Measurements from ENCODE around the gene TSPAN32. TPM values are rescaled to one million over a fixed set of nuclear protein-coding genes. Genes with fewer than 3 reads are reported as not detected.

The TSPAN32 gene
- total RNA-seq, 1 experiment from 2014 or later = not detected

DNA sequence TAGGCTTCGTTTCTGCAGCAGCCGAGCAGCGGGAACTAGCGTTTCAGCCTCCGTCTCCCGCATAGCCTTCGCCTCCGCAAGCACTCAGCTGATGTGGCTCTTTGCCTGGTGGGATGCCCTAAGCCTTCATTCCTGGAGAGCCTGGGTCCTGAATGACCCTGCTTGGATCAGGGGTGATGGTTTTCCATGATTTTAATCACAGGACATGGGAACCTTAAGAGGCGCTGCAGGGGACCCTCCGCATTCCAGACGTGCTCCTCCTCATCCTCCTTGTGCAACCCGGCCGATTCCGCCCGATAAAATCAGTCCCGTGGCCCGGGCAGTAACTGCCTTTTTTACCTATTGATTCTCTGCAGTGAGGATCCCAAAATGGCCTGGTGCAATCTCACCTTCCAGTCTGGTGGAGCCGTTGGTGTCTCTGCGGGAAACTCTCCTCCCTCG, 8.3 kb upstream of the TSPAN32 start:
- DNase-seq (ENCODE audit: low read depth, low spot score) (no peak), ATAC-seq (no peak)
- ChIA-PET CTCF (no interaction called here), POLR2A (no interaction called here)
- H3K9me3 ChIP-seq (ENCODE audit: control insufficient read depth, insufficient read depth, low read depth, low read length) = no peaks in the 10 kb centered on the region
- peaks cover 6% of the 10 kb centered on the region; the same call in 1 of the 2 replicates for H3K27me3 ChIP-seq (ENCODE audit: control insufficient read depth, insufficient read depth, low read length)
- no peak overlapping the region for H3K27ac ChIP-seq (ENCODE audit: low read length)
- peaks cover 9% of the 10 kb centered on the region for H3K4me1 ChIP-seq (ENCODE audit: control insufficient read depth, insufficient read depth, low read length)
- in situ Hi-C loops (cut with HindIII; ENCODE audit: low pct_unique_long_range_greater_than_20kb, low sequenced_read_pairs) = no loop called here
- BruUV-seq (replicated peaks) = no TSS peak
- no peaks in the 10 kb centered on the region for H3K36me3 ChIP-seq (ENCODE audit: control insufficient read depth, insufficient read depth, low read length)
- intact Hi-C loops (cut with micrococcal nuclease; ENCODE audit: unreplicated experiment) = no loop called here
- H3K4me3 ChIP-seq (ENCODE audit: low read depth in 2 of 2, low read length in 2 of 2) = no peak overlapping the region
- TF ChIP-seq, protein P1, sequence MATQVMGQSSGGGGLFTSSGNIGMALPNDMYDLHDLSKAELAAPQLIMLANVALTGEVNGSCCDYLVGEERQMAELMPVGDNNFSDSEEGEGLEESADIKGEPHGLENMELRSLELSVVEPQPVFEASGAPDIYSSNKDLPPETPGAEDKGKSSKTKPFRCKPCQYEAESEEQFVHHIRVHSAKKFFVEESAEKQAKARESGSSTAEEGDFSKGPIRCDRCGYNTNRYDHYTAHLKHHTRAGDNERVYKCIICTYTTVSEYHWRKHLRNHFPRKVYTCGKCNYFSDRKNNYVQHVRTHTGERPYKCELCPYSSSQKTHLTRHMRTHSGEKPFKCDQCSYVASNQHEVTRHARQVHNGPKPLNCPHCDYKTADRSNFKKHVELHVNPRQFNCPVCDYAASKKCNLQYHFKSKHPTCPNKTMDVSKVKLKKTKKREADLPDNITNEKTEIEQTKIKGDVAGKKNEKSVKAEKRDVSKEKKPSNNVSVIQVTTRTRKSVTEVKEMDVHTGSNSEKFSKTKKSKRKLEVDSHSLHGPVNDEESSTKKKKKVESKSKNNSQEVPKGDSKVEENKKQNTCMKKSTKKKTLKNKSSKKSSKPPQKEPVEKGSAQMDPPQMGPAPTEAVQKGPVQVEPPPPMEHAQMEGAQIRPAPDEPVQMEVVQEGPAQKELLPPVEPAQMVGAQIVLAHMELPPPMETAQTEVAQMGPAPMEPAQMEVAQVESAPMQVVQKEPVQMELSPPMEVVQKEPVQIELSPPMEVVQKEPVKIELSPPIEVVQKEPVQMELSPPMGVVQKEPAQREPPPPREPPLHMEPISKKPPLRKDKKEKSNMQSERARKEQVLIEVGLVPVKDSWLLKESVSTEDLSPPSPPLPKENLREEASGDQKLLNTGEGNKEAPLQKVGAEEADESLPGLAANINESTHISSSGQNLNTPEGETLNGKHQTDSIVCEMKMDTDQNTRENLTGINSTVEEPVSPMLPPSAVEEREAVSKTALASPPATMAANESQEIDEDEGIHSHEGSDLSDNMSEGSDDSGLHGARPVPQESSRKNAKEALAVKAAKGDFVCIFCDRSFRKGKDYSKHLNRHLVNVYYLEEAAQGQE (IDR thresholded peaks at IDR 0.05; ENCODE audit: insufficient read depth in 1 of 2, low read depth in 2 of 2, low read length in 1 of 2) = no peak
- TF ChIP-seq, protein P2, sequence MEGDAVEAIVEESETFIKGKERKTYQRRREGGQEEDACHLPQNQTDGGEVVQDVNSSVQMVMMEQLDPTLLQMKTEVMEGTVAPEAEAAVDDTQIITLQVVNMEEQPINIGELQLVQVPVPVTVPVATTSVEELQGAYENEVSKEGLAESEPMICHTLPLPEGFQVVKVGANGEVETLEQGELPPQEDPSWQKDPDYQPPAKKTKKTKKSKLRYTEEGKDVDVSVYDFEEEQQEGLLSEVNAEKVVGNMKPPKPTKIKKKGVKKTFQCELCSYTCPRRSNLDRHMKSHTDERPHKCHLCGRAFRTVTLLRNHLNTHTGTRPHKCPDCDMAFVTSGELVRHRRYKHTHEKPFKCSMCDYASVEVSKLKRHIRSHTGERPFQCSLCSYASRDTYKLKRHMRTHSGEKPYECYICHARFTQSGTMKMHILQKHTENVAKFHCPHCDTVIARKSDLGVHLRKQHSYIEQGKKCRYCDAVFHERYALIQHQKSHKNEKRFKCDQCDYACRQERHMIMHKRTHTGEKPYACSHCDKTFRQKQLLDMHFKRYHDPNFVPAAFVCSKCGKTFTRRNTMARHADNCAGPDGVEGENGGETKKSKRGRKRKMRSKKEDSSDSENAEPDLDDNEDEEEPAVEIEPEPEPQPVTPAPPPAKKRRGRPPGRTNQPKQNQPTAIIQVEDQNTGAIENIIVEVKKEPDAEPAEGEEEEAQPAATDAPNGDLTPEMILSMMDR (IDR thresholded peaks at IDR 0.05) = no peak
- TF ChIP-seq POLR2AphosphoS5 (IDR thresholded peaks at IDR 0.05; ENCODE audit: low read depth, low read length) = no peak
- TF ChIP-seq SIN3A (IDR thresholded peaks at IDR 0.05; ENCODE audit: borderline replicate concordance, insufficient read depth, low read depth, low read length) = no peak
- no peak for TF ChIP-seq TCF7L2 (IDR thresholded peaks at IDR 0.05; ENCODE audit: low read depth, low read length)

DNA sequence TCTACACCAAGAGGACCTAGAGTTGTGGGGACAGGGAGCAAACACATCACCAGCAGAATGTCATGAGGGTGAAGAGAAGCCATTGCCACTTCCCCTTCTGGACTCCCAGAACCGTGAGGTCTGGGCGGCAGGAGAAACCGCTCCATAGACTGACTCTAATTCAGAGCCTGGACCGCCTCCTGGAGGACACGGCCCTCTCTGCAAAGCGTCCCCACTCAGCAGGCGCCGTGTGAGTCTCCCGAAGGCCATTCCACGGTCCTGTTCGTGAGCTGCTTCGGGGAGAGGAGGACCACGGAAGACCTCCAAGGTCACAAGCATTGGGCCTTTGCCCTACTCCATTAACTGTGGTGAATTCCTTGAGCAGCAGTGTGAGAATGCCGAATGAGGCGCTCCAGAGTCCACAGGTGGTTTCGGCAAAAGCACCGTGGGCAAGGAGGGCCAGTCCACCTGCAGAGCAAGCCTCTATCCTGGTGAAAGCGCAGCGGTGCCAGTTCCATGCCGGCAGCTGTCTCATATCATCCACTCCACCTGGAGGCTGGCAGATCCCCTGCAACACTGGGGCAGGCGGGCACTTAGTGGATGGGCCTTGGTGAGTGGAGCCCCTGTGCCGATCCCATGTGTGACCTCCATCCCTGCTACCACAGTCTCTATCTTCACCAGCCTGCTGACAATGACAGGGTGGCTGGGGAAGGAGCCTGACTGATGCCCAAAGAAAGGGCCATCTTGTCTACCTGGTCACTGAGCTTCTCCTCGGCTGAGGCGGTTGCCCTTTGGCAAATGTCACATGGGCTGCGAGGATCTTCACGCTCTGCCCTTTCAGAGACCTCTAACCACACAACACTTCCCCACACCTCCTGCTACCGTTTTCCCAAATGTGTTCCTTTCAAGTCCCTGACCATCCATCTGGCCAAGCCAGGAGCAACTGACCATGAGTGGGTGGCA, 7.6 kb upstream of the TSPAN32 start:
- TF ChIP-seq SIN3A (IDR thresholded peaks at IDR 0.05; ENCODE audit: borderline replicate concordance, insufficient read depth, low read depth, low read length) = no peak
- H3K4me3 ChIP-seq (ENCODE audit: low read depth in 2 of 2, low read length in 2 of 2) = no peak overlapping the region
- no TSS peak for BruUV-seq (replicated peaks)
- H3K9me3 ChIP-seq (ENCODE audit: control insufficient read depth, insufficient read depth, low read depth, low read length) = no peaks in the 10 kb centered on the region
- POLR2A ChIA-PET = no interaction called here
- CTCF ChIA-PET = no interaction called here
- no peaks in the 10 kb centered on the region for H3K36me3 ChIP-seq (ENCODE audit: control insufficient read depth, insufficient read depth, low read length)
- DNase-seq (ENCODE audit: low read depth, low spot score) (no peak), ATAC-seq (peak; percentile 35; the same call in 1 of the 2 replicates)
- intact Hi-C loops (cut with micrococcal nuclease; ENCODE audit: unreplicated experiment) = no loop called here
- H3K4me1 ChIP-seq (ENCODE audit: control insufficient read depth, insufficient read depth, low read length) = peaks cover 9% of the 10 kb centered on the region
- peaks cover 5% of the 10 kb centered on the region; the same call in 1 of the 2 replicates for H3K27me3 ChIP-seq (ENCODE audit: control insufficient read depth, insufficient read depth, low read length)
- no peak overlapping the region for H3K27ac ChIP-seq (ENCODE audit: low read length)
- in situ Hi-C loops (cut with HindIII; ENCODE audit: low pct_unique_long_range_greater_than_20kb, low sequenced_read_pairs) = no loop called here

DNA sequence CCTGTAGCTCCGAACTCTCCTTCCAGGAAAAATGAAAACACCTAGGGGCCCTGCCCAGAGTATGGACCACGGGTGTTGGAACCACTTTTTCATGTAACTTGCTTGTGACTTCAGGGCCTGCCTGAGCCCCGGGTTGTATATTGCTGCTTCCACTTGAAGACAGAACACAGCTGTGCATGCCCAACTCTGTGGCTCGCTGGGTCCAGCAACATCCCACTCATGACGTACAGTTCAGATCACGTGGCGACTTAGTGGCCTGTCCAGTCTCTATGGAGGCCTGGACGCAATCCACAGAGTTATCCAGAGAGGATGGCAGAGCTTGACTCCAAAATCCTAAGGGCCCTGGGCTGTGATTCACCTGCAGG, 6.9 kb upstream of the TSPAN32 start:
- ATAC-seq = no peak

More for the DNA sequence above, 6.9 kb upstream of the TSPAN32 start:
- BruUV-seq (replicated peaks) = no TSS peak
- intact Hi-C loops (cut with micrococcal nuclease; ENCODE audit: unreplicated experiment) (no loop called here), in situ Hi-C loops (cut with HindIII; ENCODE audit: low pct_unique_long_range_greater_than_20kb, low sequenced_read_pairs) (no loop called here)
- no peak for DNase-seq (ENCODE audit: low read depth, low spot score)
- no peaks in the 10 kb centered on the region for H3K9me3 ChIP-seq (ENCODE audit: control insufficient read depth, insufficient read depth, low read depth, low read length)
- no peaks in the 10 kb centered on the region for H3K36me3 ChIP-seq (ENCODE audit: control insufficient read depth, insufficient read depth, low read length)
- CTCF ChIA-PET = no interaction called here
- no peak overlapping the region for H3K4me3 ChIP-seq (ENCODE audit: low read depth in 2 of 2, low read length in 2 of 2)
- H3K27ac ChIP-seq (ENCODE audit: low read length) = no peak overlapping the region
- peaks cover 8% of the 10 kb centered on the region for H3K4me1 ChIP-seq (ENCODE audit: control insufficient read depth, insufficient read depth, low read length)
- POLR2A ChIA-PET = no interaction called here
- TF ChIP-seq, protein P2 (IDR thresholded peaks at IDR 0.05) = no peak
- TF ChIP-seq, protein P1 (IDR thresholded peaks at IDR 0.05; ENCODE audit: insufficient read depth in 1 of 2, low read depth in 2 of 2, low read length in 1 of 2) = no peak
- peaks cover 5% of the 10 kb centered on the region; the same call in 1 of the 2 replicates for H3K27me3 ChIP-seq (ENCODE audit: control insufficient read depth, insufficient read depth, low read length)
